ENCODE data around the gene CNTN6.

GRCh38 chr3:1103525-1103924 is 10.7 kb downstream of the CNTN6 start:
- TF ChIP-seq ZNF785 (tag by site-specific recombination; IDR thresholded peaks at IDR 0.05) (no peak), ZSCAN23 (tag by site-specific recombination; IDR thresholded peaks at IDR 0.05) (no peak), ZNF274 (IDR thresholded peaks at IDR 0.05; ENCODE audit: low read length) (no peak), ZNF274 (tag by site-specific recombination; IDR thresholded peaks at IDR 0.05; ENCODE audit: borderline replicate concordance) (no peak), ZNF223 (tag by site-specific recombination; IDR thresholded peaks at IDR 0.05) (no peak), MZF1 (tag by site-specific recombination; IDR thresholded peaks at IDR 0.05; ENCODE audit: borderline replicate concordance) (no peak), KLF9 (tag by site-specific recombination; IDR thresholded peaks at IDR 0.05; ENCODE audit: low read depth) (no peak), PRDM10 (tag by site-specific recombination; IDR thresholded peaks at IDR 0.05) (no peak), ZSCAN30 (tag by site-specific recombination; IDR thresholded peaks at IDR 0.05) (no peak)
- TF ChIP-seq, protein P1, sequence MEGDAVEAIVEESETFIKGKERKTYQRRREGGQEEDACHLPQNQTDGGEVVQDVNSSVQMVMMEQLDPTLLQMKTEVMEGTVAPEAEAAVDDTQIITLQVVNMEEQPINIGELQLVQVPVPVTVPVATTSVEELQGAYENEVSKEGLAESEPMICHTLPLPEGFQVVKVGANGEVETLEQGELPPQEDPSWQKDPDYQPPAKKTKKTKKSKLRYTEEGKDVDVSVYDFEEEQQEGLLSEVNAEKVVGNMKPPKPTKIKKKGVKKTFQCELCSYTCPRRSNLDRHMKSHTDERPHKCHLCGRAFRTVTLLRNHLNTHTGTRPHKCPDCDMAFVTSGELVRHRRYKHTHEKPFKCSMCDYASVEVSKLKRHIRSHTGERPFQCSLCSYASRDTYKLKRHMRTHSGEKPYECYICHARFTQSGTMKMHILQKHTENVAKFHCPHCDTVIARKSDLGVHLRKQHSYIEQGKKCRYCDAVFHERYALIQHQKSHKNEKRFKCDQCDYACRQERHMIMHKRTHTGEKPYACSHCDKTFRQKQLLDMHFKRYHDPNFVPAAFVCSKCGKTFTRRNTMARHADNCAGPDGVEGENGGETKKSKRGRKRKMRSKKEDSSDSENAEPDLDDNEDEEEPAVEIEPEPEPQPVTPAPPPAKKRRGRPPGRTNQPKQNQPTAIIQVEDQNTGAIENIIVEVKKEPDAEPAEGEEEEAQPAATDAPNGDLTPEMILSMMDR (tag by site-specific recombination; IDR thresholded peaks at IDR 0.05): no peak

Measured in HEK293 (cell line).